ENCODE measurements around the gene DMPK.

The DMPK gene, protein sequence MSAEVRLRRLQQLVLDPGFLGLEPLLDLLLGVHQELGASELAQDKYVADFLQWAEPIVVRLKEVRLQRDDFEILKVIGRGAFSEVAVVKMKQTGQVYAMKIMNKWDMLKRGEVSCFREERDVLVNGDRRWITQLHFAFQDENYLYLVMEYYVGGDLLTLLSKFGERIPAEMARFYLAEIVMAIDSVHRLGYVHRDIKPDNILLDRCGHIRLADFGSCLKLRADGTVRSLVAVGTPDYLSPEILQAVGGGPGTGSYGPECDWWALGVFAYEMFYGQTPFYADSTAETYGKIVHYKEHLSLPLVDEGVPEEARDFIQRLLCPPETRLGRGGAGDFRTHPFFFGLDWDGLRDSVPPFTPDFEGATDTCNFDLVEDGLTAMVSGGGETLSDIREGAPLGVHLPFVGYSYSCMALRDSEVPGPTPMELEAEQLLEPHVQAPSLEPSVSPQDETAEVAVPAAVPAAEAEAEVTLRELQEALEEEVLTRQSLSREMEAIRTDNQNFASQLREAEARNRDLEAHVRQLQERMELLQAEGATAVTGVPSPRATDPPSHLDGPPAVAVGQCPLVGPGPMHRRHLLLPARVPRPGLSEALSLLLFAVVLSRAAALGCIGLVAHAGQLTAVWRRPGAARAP

GRCh38 chr19:45782162-45782691, at the start of gene DMPK:
Gene DMPK (minus strand): TSS chr19:45782490. CDS start chr19:45782352, 138 bp downstream.
- peak in 2 of 14 donors; percentile 13 to 41 for DNase-seq

DNA sequence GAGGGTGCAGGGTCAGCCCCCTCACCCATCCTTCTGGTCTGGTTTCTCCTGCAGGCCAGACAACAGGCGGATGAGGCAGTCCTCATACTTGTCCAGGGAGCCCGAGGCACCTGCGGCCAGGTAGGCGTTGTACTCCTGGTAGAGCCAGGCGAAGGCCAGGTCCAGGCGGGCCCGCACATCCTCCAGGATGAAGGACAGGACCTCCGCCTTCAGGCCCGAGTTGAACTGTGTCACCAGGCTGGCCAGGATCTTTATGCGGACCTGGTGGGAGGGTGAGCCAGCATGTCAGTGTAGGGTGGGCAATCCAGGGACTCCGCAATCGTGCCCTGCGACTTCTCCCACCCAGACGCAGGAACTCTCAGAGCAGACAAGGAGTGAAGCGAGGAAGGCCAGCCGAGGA, 46.7 kb upstream of the DMPK start:
- DNase-seq, result no peak

DNA sequence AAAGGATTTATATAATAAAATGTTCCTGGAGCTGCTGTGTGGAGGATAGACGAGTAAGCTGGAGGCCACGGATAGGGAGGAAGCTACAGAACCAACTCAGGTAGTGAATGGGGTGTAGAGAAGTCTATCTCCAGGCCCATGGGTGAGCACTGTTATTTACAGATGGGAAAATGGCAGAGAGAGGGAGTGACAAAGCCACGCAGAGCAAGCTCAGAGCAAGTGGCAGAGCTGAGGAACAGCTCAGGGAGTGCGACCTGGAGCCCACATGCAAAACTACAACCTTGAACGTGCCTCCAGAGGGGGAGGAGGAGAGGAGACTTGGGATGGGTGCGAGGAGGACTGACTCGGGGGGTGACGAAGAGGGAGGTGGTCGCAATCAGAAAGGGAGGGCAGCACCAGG, 46.2 kb upstream of the DMPK start:
- no peak for DNase-seq

DNA sequence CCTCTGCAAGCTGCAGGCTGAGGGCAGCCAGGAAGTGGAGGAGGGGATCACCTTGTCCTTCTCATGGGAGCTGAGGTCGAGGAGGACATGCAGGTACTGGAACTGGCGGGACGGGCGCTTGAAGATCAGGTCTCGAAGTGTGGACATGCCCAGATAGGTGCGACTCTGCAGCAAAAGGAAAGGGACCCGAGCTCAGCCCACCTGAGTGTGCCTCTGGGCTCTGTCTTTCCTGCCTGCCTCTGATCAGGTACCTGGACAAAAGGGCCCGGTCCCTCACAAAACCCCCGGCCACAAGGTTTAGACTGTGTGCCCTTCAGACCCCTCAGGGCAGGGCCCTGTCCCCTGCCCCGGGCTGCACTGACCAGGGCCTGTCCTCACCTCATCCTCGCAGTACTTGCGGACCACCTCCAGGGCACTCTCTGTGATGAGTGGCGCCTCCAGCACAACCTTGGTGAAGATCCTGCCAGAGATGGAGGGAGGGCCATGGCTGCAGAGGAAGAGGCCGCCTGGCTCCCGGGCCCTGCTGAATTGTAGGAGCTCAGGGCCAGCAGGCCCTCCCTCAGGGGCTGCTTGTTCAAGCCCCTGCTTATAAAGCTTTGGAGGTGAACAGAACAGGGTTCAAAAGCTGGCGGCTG, 45.3 kb upstream of the DMPK start:
- no peak for DNase-seq

GRCh38 chr19:45826934-45827333, 44.6 kb upstream of the DMPK start:
- DNase-seq, result no peak

DNA sequence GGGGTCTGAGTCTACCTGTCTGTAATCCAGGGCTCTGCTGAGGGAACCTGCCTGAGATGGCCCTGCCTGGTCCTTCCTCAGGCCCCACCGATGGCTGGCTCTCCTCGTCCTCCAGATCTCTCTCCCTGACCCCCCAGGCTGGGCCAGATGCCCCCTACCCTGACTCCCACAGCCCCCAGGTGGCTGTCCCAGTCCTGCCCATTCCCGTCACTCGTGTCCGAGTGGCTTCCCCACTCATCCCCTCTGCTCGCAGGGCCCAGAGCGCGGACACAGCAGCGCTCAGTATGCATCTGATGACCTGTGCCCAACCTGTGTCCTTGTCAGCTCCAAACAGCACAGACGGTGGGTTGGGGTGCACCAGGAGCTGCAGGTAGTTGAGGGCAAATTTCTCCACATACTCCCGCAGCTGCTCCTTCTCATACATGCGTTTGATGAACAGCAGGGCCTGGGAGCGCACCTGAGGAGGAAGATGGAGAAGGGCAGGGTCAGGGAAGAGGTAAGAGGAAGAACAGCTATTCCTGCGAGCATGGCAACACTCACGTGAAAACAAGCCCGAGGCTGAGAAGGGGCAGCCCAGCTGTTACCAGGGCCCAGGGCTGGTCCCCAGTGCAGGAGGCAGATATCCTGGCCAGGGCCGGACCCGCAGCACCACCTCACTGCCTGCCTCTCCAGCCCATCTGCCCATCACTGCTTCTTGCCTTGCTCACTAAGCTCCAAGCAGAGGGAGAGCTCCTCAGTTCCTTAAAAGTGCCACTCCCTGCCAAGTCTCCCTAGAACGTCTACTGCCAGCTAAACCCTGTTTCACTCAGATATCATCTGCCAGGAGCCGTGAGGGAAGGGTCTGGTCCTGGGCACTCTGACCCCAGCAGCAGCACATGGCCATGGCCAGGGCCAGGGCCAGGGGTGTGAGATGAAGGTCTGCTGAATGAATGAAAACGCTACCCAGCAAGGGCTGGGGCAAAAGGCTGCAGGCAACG, 43.9 kb upstream of the DMPK start:
- DNase-seq, result no peak

GRCh38 chr19:45825263-45825605, 42.9 kb upstream of the DMPK start:
- no peak for DNase-seq

- no peak for DNase-seq
Measured at GRCh38 chr19:45824531-45825262, 42.4 kb upstream of the DMPK start.

DNA sequence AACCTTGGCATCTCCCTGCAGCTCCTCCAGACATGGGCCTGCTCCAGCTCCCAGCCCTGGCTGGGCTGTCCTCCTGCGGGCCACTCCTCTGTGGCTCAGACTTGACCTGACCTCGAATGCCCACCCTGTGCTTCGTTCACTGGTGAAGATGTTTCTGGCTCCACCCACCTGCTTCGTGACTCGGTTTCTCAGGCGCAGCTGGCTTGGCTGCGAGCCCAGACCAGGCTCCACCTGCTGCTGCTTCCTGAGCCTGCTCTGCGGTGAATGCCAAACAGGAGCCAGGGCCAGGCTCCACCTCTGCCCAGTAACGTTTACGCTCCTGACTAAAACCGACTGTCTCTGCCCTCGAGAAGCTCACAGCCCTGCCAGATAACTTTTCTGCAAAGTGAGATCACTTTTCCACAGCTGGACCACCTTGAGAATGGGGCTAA, 41.8 kb upstream of the DMPK start:
- peak in 1 of 14 donors; percentile 7 for DNase-seq

GRCh38 chr19:45823182-45823581, 40.9 kb upstream of the DMPK start:
- DNase-seq, result no peak

GRCh38 chr19:45822716-45823115, 40.4 kb upstream of the DMPK start:
- no peak for DNase-seq

GRCh38 chr19:45821570-45821969, 39.3 kb upstream of the DMPK start:
- no peak for DNase-seq

DNA sequence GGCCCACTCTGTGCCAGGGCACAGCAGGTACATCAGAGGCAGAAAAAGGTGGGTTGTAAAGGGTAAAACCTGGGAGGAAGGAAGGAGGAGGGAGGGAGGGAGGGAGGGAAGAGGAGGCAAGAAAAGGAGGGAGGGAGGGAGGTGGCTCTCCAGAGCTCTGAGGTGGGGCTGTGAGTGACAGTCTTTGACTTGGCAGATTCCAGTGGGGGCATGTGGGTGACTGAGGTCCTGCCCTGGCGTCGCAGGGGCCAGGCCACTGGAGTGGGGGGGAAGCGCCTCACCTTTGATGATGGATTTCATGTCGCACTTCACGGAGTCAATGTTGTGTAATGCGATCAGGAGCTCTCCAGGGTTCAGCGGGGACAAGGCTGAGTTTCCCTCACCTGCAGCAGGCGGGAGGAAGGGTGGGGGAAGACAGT, 38.8 kb upstream of the DMPK start:
- DNase-seq, result no peak

DNA sequence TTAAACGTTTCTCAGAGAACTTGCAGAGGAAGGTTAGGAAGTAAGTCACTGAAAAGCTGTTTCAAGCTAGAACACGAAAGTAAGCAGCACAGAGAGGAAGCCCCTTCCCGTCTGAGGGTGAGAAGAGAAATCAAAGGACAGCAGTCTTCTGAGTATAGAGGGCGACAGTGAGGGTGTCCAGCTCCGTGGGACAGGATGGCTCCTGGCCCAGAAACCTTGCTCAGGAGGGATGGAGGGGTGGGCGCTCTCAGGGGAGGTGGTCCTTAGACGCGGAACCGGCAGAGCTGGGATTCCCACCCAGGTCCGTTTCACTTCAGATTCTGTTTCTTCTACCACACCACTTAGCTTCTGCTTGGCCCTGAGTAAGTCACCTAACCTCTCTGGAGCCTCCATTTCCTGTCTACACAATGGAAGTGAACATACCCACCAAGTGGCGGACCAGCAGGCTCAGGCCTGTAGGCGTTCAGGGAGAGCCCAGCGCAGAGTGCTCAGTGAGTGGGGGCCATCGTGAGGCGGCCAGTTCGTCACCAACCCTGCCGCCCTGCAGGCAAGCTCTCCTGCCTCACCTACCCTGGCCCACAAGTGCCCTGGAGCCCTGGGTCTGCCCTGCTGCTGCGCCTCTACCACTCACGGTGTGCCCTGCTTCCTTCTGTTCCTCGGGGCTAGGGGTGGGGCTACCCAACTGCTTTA, 38.3 kb upstream of the DMPK start:
- no peak for DNase-seq

- no peak for DNase-seq
Measured at GRCh38 chr19:45819769-45820168, 37.5 kb upstream of the DMPK start.

- DNase-seq, result no peak
Measured at GRCh38 chr19:45817725-45818301, 35.5 kb upstream of the DMPK start.

DNA sequence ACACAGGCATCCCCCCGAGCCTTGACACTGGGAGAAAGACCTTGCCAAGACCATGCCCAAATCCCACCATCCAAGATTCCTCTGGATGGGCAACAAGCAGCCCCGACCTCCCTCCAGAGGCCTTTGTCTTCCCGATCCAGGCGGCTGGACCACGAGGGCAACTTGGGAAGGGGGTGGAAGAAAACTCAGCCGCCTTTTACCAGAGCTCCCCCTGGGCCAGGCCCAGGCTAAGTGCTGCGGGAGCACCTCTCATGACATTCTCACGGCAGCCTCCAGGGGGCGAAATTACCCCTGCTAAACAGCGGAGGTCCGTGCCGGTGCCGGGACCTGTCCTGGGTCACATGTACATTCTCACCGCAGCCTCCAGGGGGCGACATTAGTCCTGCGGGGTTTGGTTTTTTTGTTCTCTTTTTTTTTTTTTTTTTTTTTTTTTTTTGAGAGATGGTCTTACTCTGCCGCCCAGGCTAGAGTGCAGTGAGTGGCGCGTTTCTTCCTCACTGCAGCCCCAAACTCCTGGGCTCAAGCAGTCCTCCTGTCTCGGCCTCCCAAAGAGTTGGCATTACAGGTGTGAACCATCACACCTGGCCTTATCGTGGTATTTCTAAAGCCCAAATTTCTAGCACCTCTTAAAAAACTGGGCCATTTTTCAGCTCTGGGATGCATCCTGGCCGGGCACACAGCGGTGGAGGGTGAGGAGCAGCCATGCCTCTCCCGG, 34.9 kb upstream of the DMPK start:
- DNase-seq, result peak in 13 of 14 donors; percentile 13 to 83 (median 62)

GRCh38 chr19:45816236-45817009, 34.1 kb upstream of the DMPK start:
- peak in 1 of 14 donors; percentile 24 for DNase-seq
